Fibroblast of lung (primary cell): ENCODE results near the gene LIMK1.

Source experiments
- CTCF ChIP-seq, 2 donors: IDR thresholded peaks in 1 of 2; conservative IDR thresholded peaks in 1 of 2; 1 replicate in 1 of 2; 2 replicates in 1 of 2; pipeline ENCODE4 v1.5.1; 2011 to 2012; ENCODE audit warnings: low read length in 2 of 2, control low read depth in 1 of 2, inconsistent platforms in 1 of 2, low read depth in 1 of 2, mild to moderate bottlenecking in 1 of 2
- EZH2 ChIP-seq: IDR thresholded peaks from 2 replicates; pipeline ENCODE4 v1.5.1; 2012; ENCODE audit warnings: low read length, control low read depth, mild to moderate bottlenecking; ENCODE audit errors: missing control alignments

GRCh38 chr7:74129887-74130286 is 46.3 kb downstream of the LIMK1 start:
- TF ChIP-seq CTCF (conservative IDR thresholded peaks at IDR 0.05 in 1 of 2, IDR thresholded peaks at IDR 0.05 in 1 of 2; ENCODE audit: low read depth in 1 of 2, low read length in 2 of 2) (no peak), EZH2 (no peak)
